ENCODE measurements around the gene KLHL11. TPM values are rescaled to one million over a fixed set of nuclear protein-coding genes. Genes with fewer than 3 reads are reported as not detected.
"Not testable (repeated sequence)": the region's sequence is repeated elsewhere in the genome, so short reads cannot be mapped to it uniquely, and the experiment has no call there.

The KLHL11 gene
- polyA plus RNA-seq, 1 donor from 2014 or later: 6.5 TPM

- peak within 1 kb of the TSS in 1 of 3 donors; percentile 32 for H3K27ac Mint-ChIP-seq
These were observed 29.2 kb downstream of the KLHL11 start, which contains the start of gene NT5C3B for GRCh38 chr17:41835800-41836549. Gene NT5C3B (minus strand): TSS chr17:41836232. CDS start chr17:41836193, 39 bp downstream.

GRCh38 chr17:41835214-41835799 is 29.9 kb downstream of the KLHL11 start:
- peak overlapping the region; percentile 80 to 96 (median 89) for H3K4me3 Mint-ChIP-seq
- peaks cover 3% of the 10 kb centered on the region for H3K36me3 Mint-ChIP-seq
- H3K9me3 Mint-ChIP-seq: no peaks in the 10 kb centered on the region
- H3K4me1 Mint-ChIP-seq: peaks cover 5 to 13% (median 12%) of the 10 kb centered on the region in 3 donors
- no peaks in the 10 kb centered on the region for H3K27me3 Mint-ChIP-seq
- H3K27ac Mint-ChIP-seq: no peak overlapping the region

More at GRCh38 chr17:41835800-41836549, 29.2 kb downstream of the KLHL11 start, which contains the start of gene NT5C3B:
- Mint-ChIP-seq H3K36me3 (peaks cover 3% of the 10 kb centered on the region), H3K27me3 (no peaks in the 10 kb centered on the region), H3K4me3 (peak within 1 kb of the TSS; percentile 80 to 96 (median 90)), H3K9me3 (no peaks in the 10 kb centered on the region), H3K4me1 (peaks cover 5 to 13% (median 12%) of the 10 kb centered on the region in 3 donors)

GRCh38 chr17:41829961-41830360 is 35.3 kb downstream of the KLHL11 start:
- H3K36me3 Mint-ChIP-seq, H3K9me3 Mint-ChIP-seq, H3K4me1 Mint-ChIP-seq, H3K27ac Mint-ChIP-seq, H3K27me3 Mint-ChIP-seq, H3K4me3 Mint-ChIP-seq: not testable (repeated sequence)

GRCh38 chr17:41825175-41825845 is 39.9 kb downstream of the KLHL11 start:
- peaks cover 6% of the 10 kb centered on the region for H3K36me3 Mint-ChIP-seq
- H3K27ac Mint-ChIP-seq: no peak overlapping the region
- no peaks in the 10 kb centered on the region for H3K27me3 Mint-ChIP-seq
- H3K4me1 Mint-ChIP-seq: no peaks in the 10 kb centered on the region
- H3K9me3 Mint-ChIP-seq: no peaks in the 10 kb centered on the region
- H3K4me3 Mint-ChIP-seq: no peak overlapping the region

- no peaks in the 10 kb centered on the region for H3K4me1 Mint-ChIP-seq
- no peaks in the 10 kb centered on the region for H3K9me3 Mint-ChIP-seq
- H3K4me3 Mint-ChIP-seq: no peak overlapping the region
- no peak overlapping the region for H3K27ac Mint-ChIP-seq
- peaks cover 4% of the 10 kb centered on the region for H3K27me3 Mint-ChIP-seq
- peaks cover 2% of the 10 kb centered on the region for H3K36me3 Mint-ChIP-seq
These were observed 41.1 kb downstream of the KLHL11 start for GRCh38 chr17:41824086-41824485.

- no peaks in the 10 kb centered on the region for H3K4me1 Mint-ChIP-seq
- H3K27me3 Mint-ChIP-seq: peaks cover 4% of the 10 kb centered on the region
- no peak overlapping the region for H3K4me3 Mint-ChIP-seq
- no peak overlapping the region for H3K27ac Mint-ChIP-seq
- H3K9me3 Mint-ChIP-seq: no peaks in the 10 kb centered on the region
- H3K36me3 Mint-ChIP-seq: peaks cover 2% of the 10 kb centered on the region
These were observed 41.6 kb downstream of the KLHL11 start for GRCh38 chr17:41823580-41823979.

- Mint-ChIP-seq H3K27me3 (peaks cover 6% of the 10 kb centered on the region), H3K4me1 (no peaks in the 10 kb centered on the region), H3K9me3 (no peaks in the 10 kb centered on the region), H3K4me3 (no peak overlapping the region), H3K27ac (no peak overlapping the region), H3K36me3 (peaks cover 2% of the 10 kb centered on the region)
These were observed 42.1 kb downstream of the KLHL11 start for GRCh38 chr17:41823141-41823524.

- peaks cover 2% of the 10 kb centered on the region for H3K36me3 Mint-ChIP-seq
- H3K4me1 Mint-ChIP-seq: no peaks in the 10 kb centered on the region
- H3K27ac Mint-ChIP-seq: no peak overlapping the region
- no peak overlapping the region for H3K4me3 Mint-ChIP-seq
- H3K9me3 Mint-ChIP-seq: no peaks in the 10 kb centered on the region
- H3K27me3 Mint-ChIP-seq: peaks cover 6% of the 10 kb centered on the region
These were observed 42.7 kb downstream of the KLHL11 start for GRCh38 chr17:41822216-41823140.

- H3K36me3 Mint-ChIP-seq: peaks cover 2% of the 10 kb centered on the region
- peaks cover 6% of the 10 kb centered on the region for H3K27me3 Mint-ChIP-seq
- no peaks in the 10 kb centered on the region for H3K9me3 Mint-ChIP-seq
- no peak overlapping the region for H3K27ac Mint-ChIP-seq
- no peaks in the 10 kb centered on the region for H3K4me1 Mint-ChIP-seq
- peak overlapping the region in 1 of 4 donors; percentile 23 for H3K4me3 Mint-ChIP-seq
These were observed 43.4 kb downstream of the KLHL11 start for GRCh38 chr17:41821776-41822175.

GRCh38 chr17:41818024-41818423 is 47.2 kb downstream of the KLHL11 start:
- Mint-ChIP-seq H3K4me3 (peak overlapping the region in 1 of 4 donors; percentile 17), H3K27me3 (peaks cover 6% of the 10 kb centered on the region), H3K9me3 (no peaks in the 10 kb centered on the region), H3K4me1 (peaks cover 0 to 4% (median 1%) of the 10 kb centered on the region in 3 donors), H3K27ac (no peak overlapping the region), H3K36me3 (no peaks in the 10 kb centered on the region)

- Mint-ChIP-seq H3K4me1 (peaks cover 0 to 9% (median 5%) of the 10 kb centered on the region in 3 donors), H3K27ac (no peak overlapping the region), H3K9me3 (no peaks in the 10 kb centered on the region), H3K36me3 (no peaks in the 10 kb centered on the region), H3K27me3 (peaks cover 9% of the 10 kb centered on the region), H3K4me3 (peak overlapping the region in 1 of 4 donors; percentile 32)
These were observed 48.4 kb downstream of the KLHL11 start for GRCh38 chr17:41816637-41817320.

GRCh38 chr17:41814195-41814594 is 51.0 kb downstream of the KLHL11 start:
- H3K27ac Mint-ChIP-seq: peak overlapping the region in 1 of 3 donors; percentile 14
- H3K4me3 Mint-ChIP-seq: peak overlapping the region in 1 of 4 donors; percentile 82
- H3K9me3 Mint-ChIP-seq: no peaks in the 10 kb centered on the region
- no peaks in the 10 kb centered on the region for H3K36me3 Mint-ChIP-seq
- H3K27me3 Mint-ChIP-seq: peaks cover 8% of the 10 kb centered on the region
- H3K4me1 Mint-ChIP-seq: peaks cover 0 to 11% (median 11%) of the 10 kb centered on the region in 3 donors

- peak overlapping the region in 1 of 3 donors; percentile 14 for H3K27ac Mint-ChIP-seq
These were observed 51.5 kb downstream of the KLHL11 start for GRCh38 chr17:41813699-41814124.

More at GRCh38 chr17:41813699-41814124, 51.5 kb downstream of the KLHL11 start:
- Mint-ChIP-seq H3K27me3 (peaks cover 8% of the 10 kb centered on the region), H3K4me1 (peaks cover 0 to 11% (median 11%) of the 10 kb centered on the region in 3 donors), H3K4me3 (peak overlapping the region in 2 of 4 donors; percentile 82 to 93), H3K9me3 (no peaks in the 10 kb centered on the region), H3K36me3 (no peaks in the 10 kb centered on the region)
